SHP77 (cell line): ENCODE results near the gene TIMM23B.
A peak's percentile ranks its signal among the peaks of the same experiment; 100 is the strongest.
"Not testable (repeated sequence)": the region's sequence is repeated elsewhere in the genome, so short reads cannot be mapped to it uniquely, and the experiment has no call there.

Source experiments
- DNase-seq, 2 experiments: peaks; one replicate each; lab custom pipeline; 2025; lab: John Stamatoyannopoulos, UW

TIMM23B gene

GRCh38 chr10:49941447-49942338 lies at the start of gene TIMM23B, which contains the start of gene PARG:
TSS of gene TIMM23B (plus strand) at chr10:49942053. CDS start at chr10:49942195, 142 bp downstream.
TSS of gene PARG (minus strand) at chr10:49942027. CDS start at chr10:49941725, 302 bp downstream.
- DNase-seq = peak; percentile 15 to 37

GRCh38 chr10:49899999-49900398 lies 41.9 kb upstream of the TIMM23B start:
- DNase-seq = not testable (repeated sequence)

- not testable (repeated sequence) for DNase-seq
Measured at GRCh38 chr10:49900406-49900805, 41.4 kb upstream of the TIMM23B start.

- not testable (repeated sequence) for DNase-seq
Measured at GRCh38 chr10:49903829-49904228, 38.0 kb upstream of the TIMM23B start.

- not testable (repeated sequence) for DNase-seq
Measured at GRCh38 chr10:49908290-49909080, 33.4 kb upstream of the TIMM23B start.

- DNase-seq = not testable (repeated sequence)
Measured at GRCh38 chr10:49910295-49910694, 31.6 kb upstream of the TIMM23B start.

- DNase-seq = not testable (repeated sequence)
Measured at GRCh38 chr10:49916451-49916850, 25.4 kb upstream of the TIMM23B start.

- DNase-seq = not testable (repeated sequence)
Measured at GRCh38 chr10:49917927-49918326, 23.9 kb upstream of the TIMM23B start.

GRCh38 chr10:49922041-49922440 lies 19.8 kb upstream of the TIMM23B start:
- not testable (repeated sequence) for DNase-seq

- not testable (repeated sequence) for DNase-seq
Measured at GRCh38 chr10:49923572-49923971, 18.3 kb upstream of the TIMM23B start.

- not testable (repeated sequence) for DNase-seq
Measured at GRCh38 chr10:49931276-49931675, 10.6 kb upstream of the TIMM23B start.

GRCh38 chr10:49931959-49932728 lies 9.7 kb upstream of the TIMM23B start:
- not testable (repeated sequence) for DNase-seq

GRCh38 chr10:49942339-49942705 lies 469 bp downstream of the TIMM23B start:
- not testable (repeated sequence) for DNase-seq

GRCh38 chr10:49943607-49944006 lies 1.8 kb downstream of the TIMM23B start:
- DNase-seq = not testable (repeated sequence)

- not testable (repeated sequence) for DNase-seq
Measured at GRCh38 chr10:49948142-49948541, 6.3 kb downstream of the TIMM23B start.

- DNase-seq = not testable (repeated sequence)
Measured at GRCh38 chr10:49948737-49949136, 6.9 kb downstream of the TIMM23B start.

- not testable (repeated sequence) for DNase-seq
Measured at GRCh38 chr10:49952006-49952405, 10.2 kb downstream of the TIMM23B start.

GRCh38 chr10:49953122-49953521 lies 11.3 kb downstream of the TIMM23B start:
- DNase-seq = not testable (repeated sequence)

GRCh38 chr10:49970331-49970857 lies 28.5 kb downstream of the TIMM23B start:
- not testable (repeated sequence) for DNase-seq

GRCh38 chr10:49971466-49971865 lies 29.6 kb downstream of the TIMM23B start:
- not testable (repeated sequence) for DNase-seq

GRCh38 chr10:49972094-49972493 lies 30.2 kb downstream of the TIMM23B start:
- DNase-seq = not testable (repeated sequence)
